HL-60 (cell line): ENCODE data around the gene MSRB3.

Source experiments
- CTCF ChIP-seq: IDR thresholded peaks from one replicate; pipeline ENCODE4 v1.5.1; 2011; ENCODE audit warnings: low read length, control low read depth, inconsistent platforms; ENCODE audit not compliant: insufficient read depth
- POLR2AphosphoS5 ChIP-seq: IDR thresholded peaks from 2 replicates; pipeline ENCODE4 v1.6.1; 2012; ENCODE audit warnings: low read depth

DNA sequence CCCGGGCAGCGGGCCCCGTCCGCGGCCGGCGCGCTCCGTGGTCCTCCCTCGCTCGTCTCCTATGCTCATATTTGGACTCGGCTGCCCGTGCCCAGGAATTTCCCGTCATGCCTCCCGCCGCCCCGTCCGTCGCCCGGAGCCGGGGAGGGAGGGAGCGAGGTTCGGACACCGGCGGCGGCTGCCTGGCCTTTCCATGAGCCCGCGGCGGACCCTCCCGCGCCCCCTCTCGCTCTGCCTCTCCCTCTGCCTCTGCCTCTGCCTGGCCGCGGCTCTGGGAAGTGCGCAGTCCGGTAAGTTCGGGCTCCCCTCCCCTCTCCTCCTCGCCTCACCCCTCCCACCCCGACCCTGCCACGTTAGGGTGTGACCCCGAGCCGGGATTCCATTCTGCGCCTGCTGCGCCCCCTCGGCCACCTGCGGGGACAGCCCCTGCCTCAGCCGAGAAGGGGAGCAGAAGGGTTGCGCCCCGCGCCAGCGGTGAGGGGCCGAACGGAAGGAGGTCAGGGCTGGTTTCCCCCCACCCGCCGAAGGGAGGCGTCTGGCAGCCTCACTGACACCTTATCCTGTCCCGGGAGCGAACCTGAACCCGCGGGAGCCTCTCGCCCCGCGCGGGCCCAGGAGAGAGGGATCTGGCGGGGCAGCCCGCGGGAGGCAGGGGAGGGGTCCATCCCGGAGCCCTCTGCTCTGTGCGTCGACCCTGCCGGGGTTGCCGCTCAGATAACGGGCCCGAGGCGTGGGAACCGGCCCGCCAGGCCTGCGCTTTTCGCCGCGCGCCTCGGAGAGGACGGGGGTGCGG lies at the start of gene MSRB3:
- TF ChIP-seq CTCF (no peak), POLR2AphosphoS5 (no peak; the same call in 1 of the 2 replicates)
